HCT116 (cell line): ENCODE measurements around the gene MEGF8.
A peak's percentile ranks its signal among the peaks of the same experiment; 100 is the strongest.

Source experiments
- EZH2 ChIP-seq: fragments of 200-600 bp; sonication (generic); IDR thresholded peaks from 2 replicates; pipeline ENCODE4 v1.6.1; 2017; ENCODE audit warnings: antibody characterized with exemption, mixed run types
- EZH2phosphoT487 ChIP-seq: fragments of 200-600 bp; IDR thresholded peaks from 2 replicates; pipeline ENCODE4 v1.6.1; 2018; ENCODE audit warnings: antibody characterized with exemption, borderline replicate concordance
- FOSL1 ChIP-seq: IDR thresholded peaks from 2 replicates; pipeline ENCODE4 v1.6.1; 2012; ENCODE audit warnings: low read depth
- POLR2A ChIP-seq: IDR thresholded peaks from 2 replicates; pipeline ENCODE4 v1.7.0; 2011; ENCODE audit warnings: borderline replicate concordance; ENCODE audit not compliant: insufficient read depth, insufficient read length; ENCODE audit errors: extremely low read depth
- POLR2AphosphoS5 ChIP-seq: IDR thresholded peaks from 2 replicates; pipeline ENCODE4 v1.6.1; 2011; ENCODE audit warnings: mild to moderate bottlenecking, low read depth, low read length, moderate library complexity
- SIN3A ChIP-seq: IDR thresholded peaks from 2 replicates; pipeline ENCODE4 v1.6.1; 2012; ENCODE audit warnings: low read depth
- ZBTB33 ChIP-seq: IDR thresholded peaks from 2 replicates; pipeline ENCODE4 v1.6.1; 2011; ENCODE audit warnings: mild to moderate bottlenecking, low read length, moderate library complexity; ENCODE audit not compliant: insufficient replicate concordance; ENCODE audit errors: extremely low read depth
- ZFX ChIP-seq: fragments of 450-650 bp; IDR thresholded peaks from 2 replicates; pipeline ENCODE4 v1.6.1; 2017
- TF ChIP-seq, protein P1 (sequence below), 3 experiments: fragments of 200-600 bp in 1 of 3; sonication (generic) in 1 of 3; IDR thresholded peaks in 2 of 3; conservative IDR thresholded peaks in 1 of 3; 2 replicates each; pipeline ENCODE4 v1.5.1; 2012 to 2017; ENCODE audit warnings: low read depth in 2 of 3, low read length in 2 of 3, antibody characterized with exemption in 1 of 3, borderline replicate concordance in 1 of 3, control low read depth in 1 of 3, mild to moderate bottlenecking in 1 of 3, mixed read lengths in 1 of 3, mixed run types in 1 of 3, moderate library complexity in 1 of 3; ENCODE audit not compliant: insufficient read depth in 1 of 3
- TF ChIP-seq, protein P2 (sequence below): IDR thresholded peaks from 2 replicates; pipeline ENCODE4 v1.6.1; 2012

DNA sequence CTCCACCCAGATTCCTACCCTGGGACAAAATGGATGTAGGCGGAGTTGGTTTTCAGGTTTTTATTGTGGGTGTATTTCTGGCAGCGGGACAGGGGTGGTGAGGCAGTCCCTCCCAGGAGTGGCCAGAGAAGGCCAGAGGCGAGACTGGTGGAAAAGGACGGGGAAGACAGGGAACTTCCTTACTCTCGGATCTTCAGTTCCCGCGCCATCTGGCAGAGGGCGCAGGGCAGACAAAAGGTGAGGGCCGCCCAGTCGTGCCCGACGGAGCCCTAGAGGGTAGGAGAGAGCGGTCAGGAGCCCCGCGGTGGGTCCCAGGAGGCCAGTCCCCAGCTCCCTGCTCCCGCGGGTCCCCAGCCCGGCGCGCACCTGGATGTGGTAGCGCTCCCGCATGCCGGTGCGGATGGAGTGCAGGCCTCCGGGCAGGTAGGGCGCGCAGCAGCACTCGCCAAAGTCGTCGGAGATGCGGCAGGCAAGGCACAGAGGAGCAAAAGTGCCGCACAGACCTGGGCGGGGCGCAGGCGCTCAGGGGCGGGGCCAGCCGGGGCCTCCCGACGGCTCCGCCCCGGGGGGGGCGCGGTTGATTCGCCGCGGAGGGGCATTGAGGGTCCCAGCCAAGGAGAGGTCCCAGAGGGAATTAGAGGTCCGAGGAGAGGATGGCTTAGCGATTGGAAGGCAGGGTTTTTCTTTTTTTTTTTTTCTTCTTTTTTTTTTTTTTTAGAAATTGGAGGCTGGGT, 61.7 kb downstream of the MEGF8 start:
- TF ChIP-seq EZH2 (no peak), POLR2AphosphoS5 (peak; percentile 85), POLR2A (peak; percentile 41), SIN3A (peak; percentile 78; the same call in 1 of the 2 replicates), ZFX (peak; percentile 47; the same call in 1 of the 2 replicates), EZH2phosphoT487 (no peak), ZBTB33 (no peak), FOSL1 (no peak)
- TF ChIP-seq, protein P1, sequence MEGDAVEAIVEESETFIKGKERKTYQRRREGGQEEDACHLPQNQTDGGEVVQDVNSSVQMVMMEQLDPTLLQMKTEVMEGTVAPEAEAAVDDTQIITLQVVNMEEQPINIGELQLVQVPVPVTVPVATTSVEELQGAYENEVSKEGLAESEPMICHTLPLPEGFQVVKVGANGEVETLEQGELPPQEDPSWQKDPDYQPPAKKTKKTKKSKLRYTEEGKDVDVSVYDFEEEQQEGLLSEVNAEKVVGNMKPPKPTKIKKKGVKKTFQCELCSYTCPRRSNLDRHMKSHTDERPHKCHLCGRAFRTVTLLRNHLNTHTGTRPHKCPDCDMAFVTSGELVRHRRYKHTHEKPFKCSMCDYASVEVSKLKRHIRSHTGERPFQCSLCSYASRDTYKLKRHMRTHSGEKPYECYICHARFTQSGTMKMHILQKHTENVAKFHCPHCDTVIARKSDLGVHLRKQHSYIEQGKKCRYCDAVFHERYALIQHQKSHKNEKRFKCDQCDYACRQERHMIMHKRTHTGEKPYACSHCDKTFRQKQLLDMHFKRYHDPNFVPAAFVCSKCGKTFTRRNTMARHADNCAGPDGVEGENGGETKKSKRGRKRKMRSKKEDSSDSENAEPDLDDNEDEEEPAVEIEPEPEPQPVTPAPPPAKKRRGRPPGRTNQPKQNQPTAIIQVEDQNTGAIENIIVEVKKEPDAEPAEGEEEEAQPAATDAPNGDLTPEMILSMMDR (IDR thresholded peaks at IDR 0.05 in 2 of 3, conservative IDR thresholded peaks at IDR 0.05 in 1 of 3; ENCODE audit: borderline replicate concordance in 1 of 3, insufficient read depth in 1 of 3, low read depth in 2 of 3, low read length in 2 of 3): peak; percentile 51 to 74 (median 59); a peak in 5 of 6 replicates
- TF ChIP-seq, protein P2, sequence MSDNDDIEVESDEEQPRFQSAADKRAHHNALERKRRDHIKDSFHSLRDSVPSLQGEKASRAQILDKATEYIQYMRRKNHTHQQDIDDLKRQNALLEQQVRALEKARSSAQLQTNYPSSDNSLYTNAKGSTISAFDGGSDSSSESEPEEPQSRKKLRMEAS: peak; percentile 65; the same call in 1 of the 2 replicates
